ENCODE results near the gene IFT27. TPM values are rescaled to one million over a fixed set of nuclear protein-coding genes. Genes with fewer than 3 reads are reported as not detected.

IFT27 gene
- total RNA-seq, 4 donors from 2014 or later, result 19.7 to 27.7 (median 22.8) TPM

- Histone ChIP-seq H3K4me3 (no peak overlapping the region), H3K9me3 (no peaks in the 10 kb centered on the region), H3K27me3 (no peaks in the 10 kb centered on the region), H3K36me3 (no peaks in the 10 kb centered on the region), H3K4me1 (no peaks in the 10 kb centered on the region), H3K27ac (no peak overlapping the region)
- TF ChIP-seq POLR2A (IDR thresholded peaks at IDR 0.05) (no peak), CTCF (IDR thresholded peaks at IDR 0.05) (no peak)
- DNase-seq, result no peak
These were observed 30.9 kb upstream of the IFT27 start for GRCh38 chr22:36806835-36807234.

- Histone ChIP-seq H3K36me3 (no peaks in the 10 kb centered on the region), H3K27ac (no peak overlapping the region), H3K4me3 (no peak overlapping the region), H3K9me3 (no peaks in the 10 kb centered on the region), H3K4me1 (no peaks in the 10 kb centered on the region), H3K27me3 (no peaks in the 10 kb centered on the region)
- no peak for TF ChIP-seq CTCF (IDR thresholded peaks at IDR 0.05)
- no peak for TF ChIP-seq POLR2A (IDR thresholded peaks at IDR 0.05)
- no peak for DNase-seq
These were observed 27.4 kb upstream of the IFT27 start for GRCh38 chr22:36803358-36803757.

- no peak for DNase-seq
- no peaks in the 10 kb centered on the region for H3K27me3 ChIP-seq
- no peaks in the 10 kb centered on the region for H3K4me1 ChIP-seq
- no peak for TF ChIP-seq POLR2A (IDR thresholded peaks at IDR 0.05)
- TF ChIP-seq CTCF (IDR thresholded peaks at IDR 0.05), result no peak
- H3K9me3 ChIP-seq, result no peaks in the 10 kb centered on the region
- H3K4me3 ChIP-seq, result no peak overlapping the region
- no peaks in the 10 kb centered on the region for H3K36me3 ChIP-seq
- no peak overlapping the region for H3K27ac ChIP-seq
These were observed 22.8 kb upstream of the IFT27 start for GRCh38 chr22:36798674-36799066.

GRCh38 chr22:36797911-36798673 is 22.2 kb upstream of the IFT27 start:
- Histone ChIP-seq H3K36me3 (no peaks in the 10 kb centered on the region), H3K4me1 (no peaks in the 10 kb centered on the region), H3K27me3 (no peaks in the 10 kb centered on the region), H3K27ac (no peak overlapping the region), H3K4me3 (no peak overlapping the region), H3K9me3 (no peaks in the 10 kb centered on the region)
- TF ChIP-seq CTCF (IDR thresholded peaks at IDR 0.05), result no peak
- TF ChIP-seq POLR2A (IDR thresholded peaks at IDR 0.05), result no peak
- peak in 1 of 3 donors; percentile 38 for DNase-seq

GRCh38 chr22:36797374-36797773 is 21.5 kb upstream of the IFT27 start:
- Histone ChIP-seq H3K27me3 (no peaks in the 10 kb centered on the region), H3K4me3 (no peak overlapping the region), H3K27ac (no peak overlapping the region), H3K36me3 (no peaks in the 10 kb centered on the region), H3K4me1 (no peaks in the 10 kb centered on the region), H3K9me3 (no peaks in the 10 kb centered on the region)
- no peak for TF ChIP-seq CTCF (IDR thresholded peaks at IDR 0.05)
- TF ChIP-seq POLR2A (IDR thresholded peaks at IDR 0.05), result no peak
- DNase-seq, result no peak
